Naive B cell (primary cell): ENCODE results near the gene ARHGAP32. TPM values are rescaled to one million over a fixed set of nuclear protein-coding genes. Genes with fewer than 3 reads are reported as not detected.
"Not testable (repeated sequence)": the region's sequence is repeated elsewhere in the genome, so short reads cannot be mapped to it uniquely, and the experiment has no call there.

Source experiments
- ATAC-seq, 2 donors: fragments of 150-1000 bp; cut with Tn5 transposase; 2 replicates each; pipeline ENCODE4 v1.10.0; 2021; ENCODE audit warnings: low read depth in 2 of 2, mild to moderate bottlenecking in 2 of 2, moderate library complexity in 2 of 2
- DNase-seq: peaks from one replicate; pipeline ENCODE4 v3.0.0; 2022
- H3K27ac Mint-ChIP-seq, 6 donors: one replicate each; pipeline ENCODE4 v1.8.0; 2020 to 2022; ENCODE audit warnings: mild to moderate bottlenecking in 6 of 6, mixed read lengths in 6 of 6, moderate library complexity in 5 of 6, inconsistent platforms in 2 of 6
- H3K27me3 Mint-ChIP-seq, 3 donors: one replicate each; pipeline ENCODE4 v1.8.0; 2021 to 2022; ENCODE audit warnings: mixed read lengths in 3 of 3, mild to moderate bottlenecking in 1 of 3
- H3K36me3 Mint-ChIP-seq, 2 donors: one replicate each; pipeline ENCODE4 v1.8.0; 2020 to 2022; ENCODE audit warnings: mixed read lengths in 2 of 2, inconsistent platforms in 1 of 2, mild to moderate bottlenecking in 1 of 2
- H3K4me1 Mint-ChIP-seq, 3 donors: one replicate each; pipeline ENCODE4 v1.8.0; 2020 to 2022; ENCODE audit warnings: mixed read lengths in 3 of 3, inconsistent platforms in 1 of 3, mild to moderate bottlenecking in 1 of 3, moderate library complexity in 1 of 3
- H3K4me3 Mint-ChIP-seq, 8 donors: one replicate each; pipeline ENCODE4 v1.8.0; 2020 to 2022; ENCODE audit warnings: mild to moderate bottlenecking in 8 of 8, mixed read lengths in 8 of 8, moderate library complexity in 8 of 8, inconsistent platforms in 2 of 8
- H3K9me3 Mint-ChIP-seq, 7 donors: one replicate each; pipeline ENCODE4 v1.8.0; 2020 to 2022; ENCODE audit warnings: mixed read lengths in 7 of 7, mild to moderate bottlenecking in 5 of 7, inconsistent platforms in 2 of 7, moderate library complexity in 1 of 7
- polyA plus RNA-seq, 6 donors: library from polyadenylated mRNA; unstranded; fragments of 300-500 nt; fragmentation: Illumina TruSeq; gene quantifications; one replicate each; pipeline ENCODE4 v1.2.3, GENCODE V29; 2021; ENCODE audit warnings: low read depth in 6 of 6

ARHGAP32 gene
- polyA plus RNA-seq, 6 donors from 2014 or later, result 0.91 to 5.0 (median 2.8) TPM

DNA sequence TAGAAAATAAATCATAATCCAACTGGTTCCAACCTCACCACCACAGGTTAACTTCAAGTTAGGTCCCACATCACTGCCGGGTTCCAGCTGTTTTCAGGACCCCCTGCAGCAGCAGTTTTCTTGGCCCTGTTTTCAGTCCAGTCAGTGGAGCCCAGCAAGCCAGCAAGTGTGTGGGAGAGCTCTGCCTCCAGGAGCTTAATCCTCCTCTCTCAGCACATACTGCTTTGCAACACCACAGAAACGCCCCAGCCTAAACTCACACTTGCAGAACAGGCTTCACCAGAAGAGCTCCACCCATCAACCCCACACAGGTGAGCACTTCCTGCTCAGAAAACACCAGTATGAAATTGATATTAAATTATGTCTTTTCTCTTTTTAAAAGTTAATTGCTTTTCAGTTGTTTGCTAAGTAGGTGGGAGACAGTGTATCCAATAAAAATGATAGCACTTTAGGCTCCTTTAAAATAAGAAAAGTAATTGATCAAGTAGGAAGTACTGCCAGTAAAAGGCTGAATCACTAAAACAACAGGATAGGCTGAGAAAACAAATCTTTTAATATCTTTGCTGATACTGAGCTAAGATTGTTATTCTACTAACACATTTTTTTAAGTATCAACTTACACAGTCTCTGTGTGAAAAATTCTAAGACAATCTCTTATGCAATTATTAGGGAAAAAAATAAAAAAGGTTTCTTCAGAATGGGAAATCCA, 168.0 kb downstream of the ARHGAP32 start:
- Mint-ChIP-seq H3K9me3 (no peaks in the 10 kb centered on the region), H3K36me3 (peaks cover 8 to 15% of the 10 kb centered on the region in 2 donors), H3K4me1 (peaks cover 0 to 17% (median 12%) of the 10 kb centered on the region in 3 donors), H3K27me3 (no peaks in the 10 kb centered on the region), H3K27ac (peak overlapping the region in 1 of 6 donors; percentile 25), H3K4me3 (no peak overlapping the region)
- ATAC-seq (no peak), DNase-seq (no peak)

DNA sequence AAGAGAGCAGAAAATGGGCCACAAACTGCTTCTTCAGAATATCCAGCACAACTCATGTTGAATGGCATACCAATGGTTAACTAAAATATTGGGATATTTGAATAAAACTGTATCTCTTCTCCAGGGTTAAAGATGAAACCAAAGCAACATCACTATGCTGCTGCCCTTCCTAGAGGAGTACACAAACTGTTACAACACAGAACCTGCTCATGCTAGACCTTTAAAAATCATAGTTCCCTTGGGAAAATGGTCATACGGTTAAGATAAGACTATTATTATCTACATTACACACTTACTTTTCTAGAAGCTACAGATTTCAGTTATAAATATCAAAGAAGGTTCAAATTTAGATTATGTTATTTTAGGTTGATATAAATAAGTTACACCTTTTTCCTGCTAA, 170.8 kb downstream of the ARHGAP32 start:
- no peak for DNase-seq
- no peak for ATAC-seq
- H3K4me1 Mint-ChIP-seq, result peaks cover 0 to 17% (median 12%) of the 10 kb centered on the region in 3 donors
- H3K27ac Mint-ChIP-seq, result peak overlapping the region in 1 of 6 donors; percentile 63
- H3K9me3 Mint-ChIP-seq, result no peaks in the 10 kb centered on the region
- no peaks in the 10 kb centered on the region for H3K27me3 Mint-ChIP-seq
- no peak overlapping the region for H3K4me3 Mint-ChIP-seq
- no peaks in the 10 kb centered on the region for H3K36me3 Mint-ChIP-seq

DNA sequence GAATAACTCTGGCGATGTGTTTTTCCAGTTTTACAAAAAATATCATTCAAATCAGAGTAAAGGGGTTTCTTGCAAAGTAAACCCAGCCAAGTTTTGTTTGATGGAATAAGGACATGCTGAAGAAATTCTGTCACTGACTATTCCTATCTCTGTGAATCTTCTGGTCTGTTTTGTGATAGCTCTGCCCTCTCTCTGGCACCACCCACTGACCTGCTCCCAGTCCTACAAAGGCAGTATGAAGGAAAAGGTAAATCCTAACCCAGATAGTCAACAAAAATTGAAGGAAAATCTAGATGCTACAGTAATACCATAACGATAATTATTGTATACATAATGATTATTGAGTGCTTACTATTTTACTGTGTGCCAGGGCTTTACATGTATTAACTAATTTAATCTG, 173.1 kb downstream of the ARHGAP32 start:
- Mint-ChIP-seq H3K27me3 (no peaks in the 10 kb centered on the region), H3K27ac (no peak overlapping the region), H3K9me3 (no peaks in the 10 kb centered on the region), H3K4me3 (no peak overlapping the region), H3K4me1 (peaks cover 0 to 15% (median 12%) of the 10 kb centered on the region in 3 donors), H3K36me3 (no peaks in the 10 kb centered on the region)
- no peak for DNase-seq
- no peak for ATAC-seq

DNA sequence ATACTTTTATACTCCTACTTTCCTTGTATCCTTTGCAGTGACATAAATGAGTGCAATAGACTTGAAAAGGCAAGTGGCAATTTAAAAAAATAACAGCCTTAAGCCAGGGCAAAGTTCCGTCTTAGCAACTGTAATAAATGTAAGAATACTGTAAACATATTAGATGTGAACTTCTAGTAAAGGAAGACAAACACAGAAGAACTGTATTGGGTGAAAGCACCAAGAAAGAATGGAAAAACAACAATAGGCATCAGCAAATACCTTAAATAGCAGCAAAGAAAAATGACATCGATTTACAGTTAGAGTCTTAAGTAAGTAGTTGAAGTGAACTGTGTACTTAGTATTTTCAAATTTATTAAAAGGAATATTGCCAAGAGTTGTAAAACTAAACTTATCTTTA, 174.0 kb downstream of the ARHGAP32 start:
- DNase-seq (no peak), ATAC-seq (no peak)
- H3K27me3 Mint-ChIP-seq, result no peaks in the 10 kb centered on the region
- no peak overlapping the region for H3K4me3 Mint-ChIP-seq
- no peaks in the 10 kb centered on the region for H3K36me3 Mint-ChIP-seq
- peaks cover 0 to 12% (median 11%) of the 10 kb centered on the region in 3 donors for H3K4me1 Mint-ChIP-seq
- no peak overlapping the region for H3K27ac Mint-ChIP-seq
- no peaks in the 10 kb centered on the region for H3K9me3 Mint-ChIP-seq

DNA sequence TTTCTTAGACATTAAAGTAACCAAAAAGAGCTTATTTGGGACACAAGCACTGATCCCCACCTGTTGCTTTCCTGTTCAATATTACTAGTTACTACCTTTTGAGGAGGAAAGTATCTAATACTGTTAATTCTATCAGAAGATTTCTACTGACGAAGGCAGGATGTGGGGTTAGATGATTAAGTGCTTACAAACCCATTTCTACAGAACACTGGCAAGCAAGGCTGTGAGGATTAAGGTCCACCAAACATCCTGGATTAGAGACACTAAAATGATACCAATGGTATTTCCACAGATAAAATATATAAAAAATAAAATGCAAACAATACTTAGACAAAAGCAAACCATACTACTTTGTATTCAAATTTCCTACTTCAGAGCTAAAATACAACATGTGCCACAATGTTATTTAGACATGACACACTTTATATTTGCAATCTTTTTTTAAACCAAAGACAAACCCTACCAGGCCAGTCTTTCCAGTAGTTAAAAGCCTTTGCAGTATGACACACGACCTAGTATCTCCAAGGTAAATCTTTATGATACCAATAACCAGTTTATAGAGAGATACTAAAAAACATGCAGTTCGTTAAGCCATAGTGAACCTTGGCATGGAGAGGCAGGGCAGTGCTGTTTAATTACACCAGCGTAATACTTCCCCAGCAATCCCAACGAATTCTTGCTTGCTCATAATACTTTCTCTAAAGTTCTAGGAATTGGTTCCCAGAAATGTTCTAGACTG, 178.2 kb downstream of the ARHGAP32 start:
- Mint-ChIP-seq H3K27ac (no peak overlapping the region), H3K4me3 (no peak overlapping the region), H3K4me1 (peaks cover 0 to 9% (median 3%) of the 10 kb centered on the region in 3 donors), H3K36me3 (peaks cover 0 to 6% of the 10 kb centered on the region in 2 donors), H3K27me3 (no peaks in the 10 kb centered on the region), H3K9me3 (no peaks in the 10 kb centered on the region)
- ATAC-seq (no peak), DNase-seq (no peak)

DNA sequence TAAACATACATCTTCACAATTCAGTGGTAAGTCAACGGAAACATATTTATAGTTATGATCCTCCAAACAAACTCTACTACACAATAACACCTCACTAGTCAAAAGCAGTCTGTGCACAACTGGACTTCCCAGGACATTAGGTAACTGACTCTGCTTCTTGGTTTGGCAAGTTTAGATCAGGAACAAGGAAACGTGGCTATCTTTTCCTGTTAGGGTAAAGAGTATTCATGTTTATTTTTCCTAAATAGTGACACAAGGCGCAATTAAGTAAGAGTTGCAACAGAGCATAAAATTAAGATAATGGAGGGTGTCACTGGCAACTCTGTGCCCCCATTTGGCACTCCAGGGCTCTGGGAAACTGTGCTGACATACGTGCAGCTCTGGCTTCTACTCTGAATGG, 179.2 kb downstream of the ARHGAP32 start:
- no peaks in the 10 kb centered on the region for H3K9me3 Mint-ChIP-seq
- H3K27ac Mint-ChIP-seq, result peak overlapping the region in 1 of 6 donors; percentile 26

DNA sequence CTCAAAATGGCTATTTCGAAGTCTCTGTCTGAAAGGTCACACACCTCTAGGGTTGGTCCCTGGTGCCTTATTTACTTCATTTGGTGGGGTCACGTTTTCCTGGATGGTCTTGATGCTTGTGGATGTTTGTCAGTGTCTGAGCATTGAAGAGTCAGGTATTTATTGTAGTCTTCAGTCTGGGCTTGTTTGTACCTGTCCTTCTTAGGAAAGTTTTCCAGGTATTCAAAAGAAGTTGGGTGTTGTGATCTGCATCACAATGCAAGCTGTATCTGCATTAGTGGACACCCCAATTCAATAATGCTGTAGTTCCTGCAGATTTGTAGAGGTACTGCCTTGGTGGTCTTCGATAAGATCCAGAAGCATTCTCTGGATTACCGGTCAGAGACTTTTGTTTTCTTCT, 186.0 kb downstream of the ARHGAP32 start:
- peak overlapping the region in 1 of 6 donors; percentile 46 for H3K27ac Mint-ChIP-seq
- H3K4me3 Mint-ChIP-seq, result no peak overlapping the region
- H3K4me1 Mint-ChIP-seq, result no peaks in the 10 kb centered on the region
- H3K9me3 Mint-ChIP-seq, result peaks cover 0 to 39% (median 29%) of the 10 kb centered on the region in 7 donors
- no peaks in the 10 kb centered on the region for H3K27me3 Mint-ChIP-seq
- ATAC-seq, result no peak
- DNase-seq, result no peak
- H3K36me3 Mint-ChIP-seq, result peaks cover 16 to 23% of the 10 kb centered on the region in 2 donors

More for the DNA sequence above, 179.2 kb downstream of the ARHGAP32 start:
- Mint-ChIP-seq H3K4me3 (no peak overlapping the region), H3K27me3 (no peaks in the 10 kb centered on the region), H3K4me1 (peaks cover 0 to 9% (median 3%) of the 10 kb centered on the region in 3 donors), H3K36me3 (peaks cover 0 to 6% of the 10 kb centered on the region in 2 donors)
- DNase-seq (no peak), ATAC-seq (no peak)

DNA sequence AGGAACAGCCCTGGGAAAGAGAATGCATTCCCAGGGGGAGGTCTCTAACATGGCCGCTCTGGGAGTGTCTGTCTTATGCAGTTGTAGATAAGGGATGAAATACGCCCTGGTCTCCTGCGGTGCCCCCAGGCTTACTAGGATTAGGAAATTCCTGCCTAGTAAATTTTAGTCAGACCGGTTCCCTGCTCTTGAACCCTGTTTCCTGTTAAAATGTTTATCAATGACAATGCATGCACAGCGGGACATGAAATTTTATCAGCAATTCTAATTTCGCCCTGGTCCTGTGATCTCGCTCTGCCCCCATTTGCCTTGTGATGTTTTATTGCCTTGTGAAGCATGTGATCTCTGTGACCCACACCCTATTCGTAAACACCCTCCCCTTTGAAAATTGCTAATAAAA, 193.0 kb downstream of the ARHGAP32 start:
- Mint-ChIP-seq H3K9me3 (peaks cover 5 to 61% (median 44%) of the 10 kb centered on the region in 7 donors), H3K36me3 (peaks cover 37 to 45% of the 10 kb centered on the region in 2 donors), H3K27ac (peak overlapping the region in 1 of 6 donors; percentile 44)
- not testable (repeated sequence) for ATAC-seq, H3K27me3 Mint-ChIP-seq, H3K4me3 Mint-ChIP-seq, H3K4me1 Mint-ChIP-seq, DNase-seq

DNA sequence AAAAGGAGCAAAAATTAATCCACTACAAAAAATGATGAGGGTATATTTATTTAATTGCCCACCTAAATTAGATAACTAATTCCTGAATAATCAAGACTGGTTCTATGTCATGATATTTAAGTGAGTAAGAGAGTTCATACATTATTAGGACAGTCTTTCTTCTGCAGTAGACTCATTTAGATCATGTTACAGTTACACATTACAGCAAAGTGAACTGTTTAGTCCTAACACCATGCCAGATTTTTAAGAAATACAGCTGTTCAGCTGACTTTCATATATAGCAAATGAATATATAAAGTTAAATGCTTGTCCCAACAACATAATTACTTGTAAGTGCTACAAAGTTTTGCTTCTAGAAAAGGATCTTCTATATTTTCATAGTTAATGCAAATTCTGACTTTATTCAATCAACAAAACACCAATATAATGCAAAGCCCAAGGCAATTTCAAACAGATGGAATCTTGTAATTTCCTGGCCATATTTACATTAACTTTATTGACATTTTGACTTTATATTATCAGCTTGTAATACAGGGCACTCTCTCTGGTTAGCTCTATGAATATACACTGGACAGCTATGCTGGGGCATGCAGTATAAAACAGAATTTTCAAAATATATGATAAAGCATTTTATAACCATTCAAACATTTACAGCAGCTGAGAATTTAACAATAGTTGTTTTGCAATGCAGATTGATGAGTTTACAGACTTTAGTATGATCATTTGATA, 203.7 kb downstream of the ARHGAP32 start:
- no peak for DNase-seq
- Mint-ChIP-seq H3K27me3 (no peaks in the 10 kb centered on the region), H3K4me1 (no peaks in the 10 kb centered on the region), H3K36me3 (peaks cover 0 to 22% of the 10 kb centered on the region in 2 donors), H3K27ac (no peak overlapping the region), H3K9me3 (peaks cover 0 to 13% (median 4%) of the 10 kb centered on the region in 7 donors), H3K4me3 (no peak overlapping the region)
- ATAC-seq, result no peak

DNA sequence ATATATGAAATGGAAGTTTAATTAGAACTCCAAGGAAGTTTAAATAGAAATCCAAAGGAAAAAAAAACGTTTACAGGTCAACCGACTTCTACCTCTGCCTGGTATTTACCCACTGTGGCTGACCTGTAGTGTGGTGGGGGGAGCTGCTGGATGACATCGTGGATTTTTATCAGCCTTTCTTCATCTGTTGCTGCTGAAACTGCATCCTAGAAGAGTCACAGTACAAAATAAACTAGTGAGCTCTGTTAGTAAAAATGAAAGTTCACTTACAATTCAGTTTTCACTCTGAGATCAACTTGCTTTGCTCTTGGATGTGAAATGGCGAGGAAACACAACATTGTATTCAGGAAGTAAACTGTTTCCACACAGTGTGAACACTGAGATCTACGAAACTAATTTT, 206.2 kb downstream of the ARHGAP32 start:
- no peak overlapping the region for H3K4me3 Mint-ChIP-seq
- DNase-seq, result no peak
- no peak overlapping the region for H3K27ac Mint-ChIP-seq
- no peak for ATAC-seq
- peaks cover 0 to 22% of the 10 kb centered on the region in 2 donors for H3K36me3 Mint-ChIP-seq
- H3K27me3 Mint-ChIP-seq, result no peaks in the 10 kb centered on the region
- peaks cover 0 to 13% (median 4%) of the 10 kb centered on the region in 7 donors for H3K9me3 Mint-ChIP-seq
- H3K4me1 Mint-ChIP-seq, result no peaks in the 10 kb centered on the region

DNA sequence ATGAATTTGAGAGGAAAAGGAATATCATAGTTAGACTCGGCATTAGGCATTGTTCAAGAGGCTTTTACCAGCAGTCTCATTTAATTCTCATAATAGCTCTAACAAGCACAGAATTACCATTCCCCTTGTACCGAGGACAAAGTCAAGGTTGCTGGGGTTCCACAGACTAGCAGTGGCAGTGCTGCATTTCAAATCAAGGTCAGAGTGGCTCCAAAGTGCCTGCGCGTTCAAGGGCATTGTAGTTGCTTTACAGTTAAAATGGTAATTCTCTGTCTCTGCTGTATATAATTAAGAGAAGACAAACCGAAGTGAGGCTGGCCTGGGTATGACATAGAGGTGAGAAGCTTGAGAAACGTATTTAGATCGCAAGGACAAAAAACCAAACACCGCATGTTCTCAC, 209.1 kb downstream of the ARHGAP32 start:
- Mint-ChIP-seq H3K27ac (peak overlapping the region in 1 of 6 donors; percentile 81), H3K9me3 (no peaks in the 10 kb centered on the region)

DNA sequence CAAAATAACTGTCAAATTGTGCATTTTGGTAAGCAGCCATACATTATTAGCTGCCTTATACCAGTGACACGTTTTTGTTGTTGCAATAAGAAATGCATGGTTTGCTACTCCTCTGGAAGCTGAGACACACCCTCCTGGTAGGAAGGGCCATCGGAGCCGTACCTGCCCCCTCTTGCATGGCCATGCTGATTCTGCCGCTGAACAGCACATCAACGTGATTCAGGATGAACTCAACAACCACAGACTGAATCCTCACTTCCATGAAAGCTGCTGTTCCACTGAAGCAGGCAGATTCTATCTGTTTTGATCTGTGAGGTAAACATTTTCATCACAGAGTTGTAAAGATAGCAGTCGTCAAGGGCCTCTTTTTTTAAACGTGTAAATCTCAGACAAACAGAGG, 210.9 kb downstream of the ARHGAP32 start:
- H3K27me3 Mint-ChIP-seq, result no peaks in the 10 kb centered on the region
- peaks cover 8 to 26% of the 10 kb centered on the region in 2 donors for H3K36me3 Mint-ChIP-seq
- H3K4me1 Mint-ChIP-seq, result no peaks in the 10 kb centered on the region
- H3K4me3 Mint-ChIP-seq, result no peak overlapping the region
- no peak overlapping the region for H3K27ac Mint-ChIP-seq
- ATAC-seq (no peak), DNase-seq (no peak)
- no peaks in the 10 kb centered on the region for H3K9me3 Mint-ChIP-seq

More for the DNA sequence above, 209.1 kb downstream of the ARHGAP32 start:
- Mint-ChIP-seq H3K36me3 (peaks cover 0 to 24% of the 10 kb centered on the region in 2 donors), H3K4me1 (no peaks in the 10 kb centered on the region), H3K4me3 (no peak overlapping the region), H3K27me3 (no peaks in the 10 kb centered on the region)
- DNase-seq (no peak), ATAC-seq (no peak)

DNA sequence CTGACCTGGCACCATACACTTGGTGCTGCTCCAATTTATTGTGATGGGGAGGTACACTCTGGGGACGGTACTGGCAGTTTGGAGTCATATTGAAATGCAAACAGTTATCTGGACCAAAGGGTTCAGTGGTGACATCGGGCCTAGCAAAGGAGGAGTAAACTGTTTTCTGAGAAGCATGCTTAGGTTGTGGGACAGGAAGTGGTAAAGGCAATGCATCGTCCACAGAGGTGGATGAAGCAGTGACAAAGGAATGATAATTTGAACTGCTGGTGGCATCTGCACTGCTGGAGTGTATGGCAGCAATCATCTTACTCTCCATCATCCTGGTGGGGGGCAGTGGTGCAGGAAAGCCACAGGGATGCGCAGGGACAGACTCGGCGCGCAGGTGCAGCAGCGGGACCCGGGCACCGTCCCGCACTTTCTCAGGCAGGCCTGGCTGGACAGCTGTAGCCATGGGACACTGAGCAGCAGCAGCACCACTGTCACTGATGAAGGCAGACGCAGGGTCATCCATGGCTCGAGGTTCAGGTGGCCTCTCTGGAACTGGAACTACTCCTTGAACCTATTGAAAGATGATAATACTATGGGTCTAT, 221.4 kb downstream of the ARHGAP32 start:
- Mint-ChIP-seq H3K36me3 (peaks cover 27 to 28% of the 10 kb centered on the region in 2 donors), H3K27ac (peak overlapping the region in 1 of 6 donors; percentile 82), H3K9me3 (no peaks in the 10 kb centered on the region), H3K4me3 (no peak overlapping the region), H3K4me1 (peaks cover 0 to 1% (median 0%) of the 10 kb centered on the region in 3 donors), H3K27me3 (no peaks in the 10 kb centered on the region)
- ATAC-seq, result no peak
- DNase-seq, result no peak
